K562 (cell line): ENCODE results near the gene CLDN7. TPM values are rescaled to one million over a fixed set of nuclear protein-coding genes. Genes with fewer than 3 reads are reported as not detected.

ENCODE experiments used
- ATAC-seq: fragments of 200-7000 bp; cut with Tn5 transposase; 3 replicates; pipeline ENCODE4 v1.9.1; 2020; ENCODE audit warnings: moderate library complexity
- BruUV-seq: library from RNA; stranded (reverse); fragments of 400-500 nt; replicated peaks from 2 replicates; lab custom pipeline; 2021; lab: Mats Ljungman, UMichigan
- CTCF ChIA-PET: fragments of 300-600 bp; formaldehyde crosslinking; extraction: SDS; loops from one replicate; lab custom pipeline; 2021; ENCODE audit warnings: low intra/inter-chr PET ratio; lab: Yijun Ruan, JAX
- POLR2A ChIA-PET: fragments of 300-600, 350-650 bp; sonication (Branson Sonifier 250); formaldehyde crosslinking; extraction: SDS; loops from one replicate; lab custom pipeline; 2021; ENCODE audit warnings: antibody characterized with exemption, inconsistent platforms; lab: Yijun Ruan, JAX
- DNase-seq, 4 experiments: peaks; one replicate each; pipeline versions ENCODE4 v3.0.0 to v3.0.0-alpha.2; 2011 to 2018; ENCODE audit warnings: low spot score in 3 of 4, mixed read lengths in 3 of 4; ENCODE audit errors: extremely low read depth in 1 of 4
- FAIRE-seq: peaks from 2 replicates; lab custom pipeline; 2011; peaks lifted over from hg19 to GRCh38; lab: Jason Lieb, UNC
- H2AFZ ChIP-seq: 2 replicates; pipeline ENCODE4 v1.6.0; 2011; ENCODE audit warnings: low read depth, low read length, control low read depth, inconsistent platforms
- H3K27ac ChIP-seq: fragments of 200-600 bp; 3 replicates; pipeline ENCODE4 v1.8.0; 2011; ENCODE audit warnings: low read depth, mild to moderate bottlenecking, control low read depth, inconsistent platforms, low read length, moderate library complexity, mixed read lengths; ENCODE audit errors: extremely low read depth
- H3K27me3 ChIP-seq, 2 experiments: fragments of 300-600 bp in 1 of 2; 2 replicates in 1 of 2; 3 replicates in 1 of 2; pipeline versions ENCODE4 v1.6.0 to v1.8.0; 2011; ENCODE audit warnings: inconsistent platforms in 2 of 2, low read length in 2 of 2, mild to moderate bottlenecking in 1 of 2, mixed read lengths in 1 of 2, moderate library complexity in 1 of 2; ENCODE audit not compliant: control insufficient read depth in 2 of 2, insufficient read depth in 2 of 2
- H3K36me3 ChIP-seq: fragments of 300-600 bp; 3 replicates; pipeline ENCODE4 v1.8.0; 2011; ENCODE audit warnings: mild to moderate bottlenecking, low read length, inconsistent platforms; ENCODE audit not compliant: control insufficient read depth, insufficient read depth
- H3K4me1 ChIP-seq, 2 experiments: fragments of 200-600 bp in 1 of 2; replicated peaks in 1 of 2; 2 replicates in 1 of 2; 3 replicates in 1 of 2; pipeline versions ENCODE4 v1.5.1 to v1.8.0; 2011; ENCODE audit warnings: inconsistent platforms in 2 of 2, low read length in 2 of 2, mild to moderate bottlenecking in 1 of 2, mixed read lengths in 1 of 2, moderate library complexity in 1 of 2; ENCODE audit not compliant: control insufficient read depth in 2 of 2, insufficient read depth in 2 of 2
- H3K4me2 ChIP-seq: 2 replicates; pipeline ENCODE4 v1.6.1; 2011; ENCODE audit warnings: low read length, control low read depth, inconsistent platforms, mixed read lengths; ENCODE audit not compliant: insufficient read depth
- H3K4me3 ChIP-seq: fragments of 200-600 bp; sonication (generic), shearing (Covaris generic); 2 replicates; pipeline ENCODE4 v1.5.1; 2016; ENCODE audit warnings: control low read depth, inconsistent platforms
- H3K79me2 ChIP-seq: fragments of 200-600 bp; 3 replicates; pipeline ENCODE4 v1.8.0; 2011; ENCODE audit warnings: low read length, inconsistent platforms; ENCODE audit not compliant: control insufficient read depth, insufficient read depth
- H3K9ac ChIP-seq, 2 experiments: 2 replicates each; pipeline versions ENCODE4 v1.6.0 to v1.6.1; 2011; ENCODE audit warnings: low read depth in 2 of 2, low read length in 2 of 2, control low read depth in 1 of 2, inconsistent platforms in 1 of 2, mild to moderate bottlenecking in 1 of 2, mixed read lengths in 1 of 2; ENCODE audit not compliant: insufficient read depth in 1 of 2
- H3K9me1 ChIP-seq: one replicate; pipeline ENCODE4 v1.6.0; 2011; ENCODE audit warnings: inconsistent platforms, mild to moderate bottlenecking, low read length, moderate library complexity; ENCODE audit not compliant: control insufficient read depth, insufficient read depth
- H3K9me3 ChIP-seq: replicated peaks from 2 replicates; pipeline ENCODE4 v1.5.1; 2011; ENCODE audit warnings: low read depth, low read length, inconsistent platforms; ENCODE audit not compliant: control insufficient read depth, insufficient read depth
- H4K20me1 ChIP-seq: replicated peaks from 2 replicates; pipeline ENCODE4 v1.6.1; 2011; ENCODE audit warnings: low read length, inconsistent platforms, mixed read lengths; ENCODE audit not compliant: control insufficient read depth, insufficient read depth
- ATF7 ChIP-seq: fragments of 450-650 bp; IDR thresholded peaks from 2 replicates; pipeline ENCODE4 v1.7.1; 2014; ENCODE audit warnings: mild to moderate bottlenecking, moderate library complexity
- LEF1 ChIP-seq: fragments of 450-650 bp; IDR thresholded peaks from 2 replicates; pipeline ENCODE4 v1.6.1; 2016; ENCODE audit warnings: mild to moderate bottlenecking
- NFE2L1 ChIP-seq: fragments of 450-650 bp; IDR thresholded peaks from 2 replicates; pipeline ENCODE4 v1.6.1; 2016; ENCODE audit warnings: missing genetic modification characterization, low read depth, mild to moderate bottlenecking, missing compliant biosample characterization, moderate library complexity, borderline replicate concordance
- PRDM10 ChIP-seq: fragments of 450-650 bp; IDR thresholded peaks from 2 replicates; pipeline ENCODE4 v1.6.1; 2018; ENCODE audit not compliant: partially characterized antibody
- SIN3A ChIP-seq, 2 experiments: fragments of 150-350 bp in 1 of 2; IDR thresholded peaks; 2 replicates each; pipeline ENCODE4 v1.6.1; 2011 to 2016; ENCODE audit warnings: borderline replicate concordance in 2 of 2, low read depth in 2 of 2, low read length in 2 of 2, mild to moderate bottlenecking in 2 of 2, moderate library complexity in 2 of 2; ENCODE audit not compliant: control insufficient read depth in 1 of 2
- WGBS: fragments of 100-300 bp; shearing (Covaris generic); methylation state at CpG from one replicate; pipeline ENCODE4 v1.1.6; 2016; ENCODE audit warnings: low coverage, mixed read lengths; ENCODE audit not compliant: insufficient coverage; ENCODE audit errors: missing lambda C conversion rate; 5-methylcytosine and 5-hydroxymethylcytosine counted together
- in situ Hi-C: fragments of 300-500 bp; cut with MboI; formaldehyde crosslinking; loops from 4 replicates; pipeline ENCODE4 v1.15.0; 2018; ENCODE audit warnings: inconsistent platforms, mixed read lengths
- intact Hi-C: fragments of 100-400 bp; cut with micrococcal nuclease; formaldehyde crosslinking; loops from 2 replicates; pipeline ENCODE4 v1.14.2; 2022
- polyA plus RNA-seq, 8 experiments: library from polyadenylated mRNA; depleted of rRNA in 4 of 8; stranded (reverse) in 5 of 8; unstranded in 3 of 8; fragments of >200 nt; fragmentation: Nextera tagmentation in 2 of 8; fragmentation: Illumina TruSeq in 1 of 8; extraction: Ambion mirVana in 2 of 8; extraction: Trizol in 1 of 8; gene quantifications; 2 replicates each; pipeline versions ENCODE4 v1.2.1 to v1.2.3, GENCODE V29; 2011 to 2014; ENCODE audit warnings: inconsistent platforms in 1 of 8, missing spikeins in 1 of 8
- total RNA-seq, 7 experiments: library from RNA; depleted of rRNA in 6 of 7; stranded (reverse); fragments of >200 nt in 6 of 7; fragmentation: Illumina TruSeq in 2 of 7; extraction: Trizol in 2 of 7; gene quantifications; 2 replicates each; pipeline versions ENCODE4 v1.2.1 to v1.2.3, GENCODE V29; 2011 to 2021; ENCODE audit warnings: low replicate concordance in 1 of 7

CLDN7 gene
- total and polyA plus RNA-seq, 9 of the 15 experiments (the other 6 are each of a cell fraction or from before 2014, with no cell fraction given) = 2.2 to 14.5 (median 7.6) TPM

GRCh38 chr17:7237266-7237760, 25.0 kb downstream of the CLDN7 start:
- Histone ChIP-seq H3K27ac (peak overlapping the region; percentile 94; the same call in 2 of the 3 replicates), H3K79me2 (peaks cover 91% of the 10 kb centered on the region), H3K9ac (peak overlapping the region; percentile 93 to 98), H4K20me1 (peaks cover 5% of the 10 kb centered on the region; the same call in 1 of the 2 replicates), H3K4me2 (peak overlapping the region; percentile 72), H3K4me1 (peaks cover 35 to 37% of the 10 kb centered on the region in 2 experiments; a peak in 4 of 5 replicates), H3K4me3 (peak overlapping the region; percentile 79), H3K9me3 (no peaks in the 10 kb centered on the region), H3K27me3 (no peaks in the 10 kb centered on the region), H3K36me3 (peaks cover 48% of the 10 kb centered on the region; the same call in 2 of the 3 replicates), H3K9me1 (no peaks in the 10 kb centered on the region), H2AFZ (no peak overlapping the region)
- in situ Hi-C loops = no loop called here
- FAIRE-seq (peak; percentile 68), DNase-seq (no peak), ATAC-seq (no peak)
- intact Hi-C loops = loop anchor here (5.0 kb wide), 1 partner anchor 45 kb away; the partner anchor contains the start of gene SLC2A4
- 6% methylated on average over 4 of the region's 6 CpGs for WGBS
- ChIA-PET CTCF (no interaction called here), POLR2A (interaction anchor here (1.1 to 6.6 kb wide), 2 partner anchors 11 to 15 kb away, joined by 3 to 73 read pairs; partner anchors contain the start of genes ACADVL and DLG4)
- no TSS peak for BruUV-seq
- TF ChIP-seq SIN3A (IDR thresholded peaks at IDR 0.05; ENCODE audit: borderline replicate concordance in 2 of 2, control insufficient read depth in 1 of 2, low read depth in 2 of 2, low read length in 2 of 2) (0 out of 4 replicates have a peak, but pooled peaks of 1 of the 2 experiments have one; percentile 1), ATF7 (peak; percentile 28; the same call in 1 of the 2 replicates), LEF1 (no peak), PRDM10 (peak; percentile 88), NFE2L1 (no peak)
